Urothelium cell line (cell line): Measurements from ENCODE around the gene SLC5A11.
A peak's percentile ranks its signal among the peaks of the same experiment; 100 is the strongest.
"Not testable (repeated sequence)": the region's sequence is repeated elsewhere in the genome, so short reads cannot be mapped to it uniquely, and the experiment has no call there.

Experiments
- DNase-seq: peaks from one replicate; pipeline ENCODE4 v3.0.0; 2011; ENCODE audit warnings: low spot score, mixed read lengths
- FAIRE-seq: peaks from 2 replicates; lab custom pipeline; 2011; peaks lifted over from hg19 to GRCh38; lab: Jason Lieb, UNC

SLC5A11 gene

GRCh38 chr16:24845726-24846547 lies at the start of gene SLC5A11:
Gene SLC5A11 (plus strand): TSS chr16:24845963. CDS start chr16:24858644, 12,681 bp downstream.
- FAIRE-seq, result no peak

GRCh38 chr16:24800586-24800985 lies 45.2 kb upstream of the SLC5A11 start:
- FAIRE-seq (no peak), DNase-seq (peak; percentile 5)

More at GRCh38 chr16:24845726-24846547, at the start of gene SLC5A11:
- DNase-seq, result no peak

- FAIRE-seq, result no peak
Measured at GRCh38 chr16:24801761-24802302, 43.9 kb upstream of the SLC5A11 start.

GRCh38 chr16:24805484-24805883 lies 40.3 kb upstream of the SLC5A11 start:
- DNase-seq, result no peak
- no peak for FAIRE-seq

More at GRCh38 chr16:24801761-24802302, 43.9 kb upstream of the SLC5A11 start:
- DNase-seq, result no peak

- DNase-seq, result no peak
- no peak for FAIRE-seq
Measured at GRCh38 chr16:24807301-24807700, 38.5 kb upstream of the SLC5A11 start.

- DNase-seq (no peak), FAIRE-seq (no peak)
Measured at GRCh38 chr16:24810951-24811843, 34.6 kb upstream of the SLC5A11 start.

- DNase-seq, FAIRE-seq: not testable (repeated sequence)
Measured at GRCh38 chr16:24812813-24813212, 33.0 kb upstream of the SLC5A11 start.

- DNase-seq (no peak), FAIRE-seq (no peak)
Measured at GRCh38 chr16:24815021-24815420, 30.7 kb upstream of the SLC5A11 start.

GRCh38 chr16:24816688-24817087 lies 29.1 kb upstream of the SLC5A11 start:
- FAIRE-seq, result no peak

GRCh38 chr16:24819462-24820040 lies 26.2 kb upstream of the SLC5A11 start:
- FAIRE-seq (no peak), DNase-seq (no peak)

More at GRCh38 chr16:24816688-24817087, 29.1 kb upstream of the SLC5A11 start:
- no peak for DNase-seq

- FAIRE-seq (no peak), DNase-seq (no peak)
Measured at GRCh38 chr16:24820522-24820921, 25.2 kb upstream of the SLC5A11 start.

GRCh38 chr16:24821129-24821528 lies 24.6 kb upstream of the SLC5A11 start:
- DNase-seq, result no peak
- no peak for FAIRE-seq

GRCh38 chr16:24822542-24822941 lies 23.2 kb upstream of the SLC5A11 start:
- DNase-seq (no peak), FAIRE-seq (no peak)

GRCh38 chr16:24822974-24823373 lies 22.8 kb upstream of the SLC5A11 start:
- FAIRE-seq, result no peak
- DNase-seq, result no peak

GRCh38 chr16:24825696-24826095 lies 20.1 kb upstream of the SLC5A11 start:
- no peak for FAIRE-seq
- no peak for DNase-seq

GRCh38 chr16:24826096-24826690 lies 19.6 kb upstream of the SLC5A11 start:
- FAIRE-seq (no peak), DNase-seq (no peak)

- DNase-seq (no peak), FAIRE-seq (no peak)
Measured at GRCh38 chr16:24826817-24827566, 18.8 kb upstream of the SLC5A11 start.

GRCh38 chr16:24829153-24829552 lies 16.6 kb upstream of the SLC5A11 start:
- DNase-seq (no peak), FAIRE-seq (no peak)

- DNase-seq (no peak), FAIRE-seq (no peak)
Measured at GRCh38 chr16:24833352-24833751, 12.4 kb upstream of the SLC5A11 start.
